K562 (cell line): ENCODE measurements around the gene MYADML2. TPM values are rescaled to one million over a fixed set of nuclear protein-coding genes. Genes with fewer than 3 reads are reported as not detected.

Experiments used
- ATAC-seq: fragments of 200-7000 bp; cut with Tn5 transposase; 3 replicates; pipeline ENCODE4 v1.9.1; 2020; ENCODE audit warnings: moderate library complexity
- BruUV-seq: library from RNA; stranded (reverse); fragments of 400-500 nt; replicated peaks from 2 replicates; lab custom pipeline; 2021; lab: Mats Ljungman, UMichigan
- CTCF ChIA-PET: fragments of 300-600 bp; formaldehyde crosslinking; extraction: SDS; loops from one replicate; lab custom pipeline; 2021; ENCODE audit warnings: low intra/inter-chr PET ratio; lab: Yijun Ruan, JAX
- POLR2A ChIA-PET: fragments of 300-600, 350-650 bp; sonication (Branson Sonifier 250); formaldehyde crosslinking; extraction: SDS; loops from one replicate; lab custom pipeline; 2021; ENCODE audit warnings: antibody characterized with exemption, inconsistent platforms; lab: Yijun Ruan, JAX
- DNase-seq, 4 experiments: peaks; one replicate each; pipeline versions ENCODE4 v3.0.0 to v3.0.0-alpha.2; 2011 to 2018; ENCODE audit warnings: low spot score in 3 of 4, mixed read lengths in 3 of 4; ENCODE audit errors: extremely low read depth in 1 of 4
- FAIRE-seq: peaks from 2 replicates; lab custom pipeline; 2011; peaks lifted over from hg19 to GRCh38; lab: Jason Lieb, UNC
- H2AFZ ChIP-seq: 2 replicates; pipeline ENCODE4 v1.6.0; 2011; ENCODE audit warnings: low read depth, low read length, control low read depth, inconsistent platforms
- H3K27ac ChIP-seq: fragments of 200-600 bp; 3 replicates; pipeline ENCODE4 v1.8.0; 2011; ENCODE audit warnings: low read depth, mild to moderate bottlenecking, control low read depth, inconsistent platforms, low read length, moderate library complexity, mixed read lengths; ENCODE audit errors: extremely low read depth
- H3K27me3 ChIP-seq, 2 experiments: fragments of 300-600 bp in 1 of 2; 2 replicates in 1 of 2; 3 replicates in 1 of 2; pipeline versions ENCODE4 v1.6.0 to v1.8.0; 2011; ENCODE audit warnings: inconsistent platforms in 2 of 2, low read length in 2 of 2, mild to moderate bottlenecking in 1 of 2, mixed read lengths in 1 of 2, moderate library complexity in 1 of 2; ENCODE audit not compliant: control insufficient read depth in 2 of 2, insufficient read depth in 2 of 2
- H3K36me3 ChIP-seq: fragments of 300-600 bp; 3 replicates; pipeline ENCODE4 v1.8.0; 2011; ENCODE audit warnings: mild to moderate bottlenecking, low read length, inconsistent platforms; ENCODE audit not compliant: control insufficient read depth, insufficient read depth
- H3K4me1 ChIP-seq, 2 experiments: fragments of 200-600 bp in 1 of 2; replicated peaks in 1 of 2; 2 replicates in 1 of 2; 3 replicates in 1 of 2; pipeline versions ENCODE4 v1.5.1 to v1.8.0; 2011; ENCODE audit warnings: inconsistent platforms in 2 of 2, low read length in 2 of 2, mild to moderate bottlenecking in 1 of 2, mixed read lengths in 1 of 2, moderate library complexity in 1 of 2; ENCODE audit not compliant: control insufficient read depth in 2 of 2, insufficient read depth in 2 of 2
- H3K4me2 ChIP-seq: 2 replicates; pipeline ENCODE4 v1.6.1; 2011; ENCODE audit warnings: low read length, control low read depth, inconsistent platforms, mixed read lengths; ENCODE audit not compliant: insufficient read depth
- H3K4me3 ChIP-seq: fragments of 200-600 bp; sonication (generic), shearing (Covaris generic); 2 replicates; pipeline ENCODE4 v1.5.1; 2016; ENCODE audit warnings: control low read depth, inconsistent platforms
- H3K79me2 ChIP-seq: fragments of 200-600 bp; 3 replicates; pipeline ENCODE4 v1.8.0; 2011; ENCODE audit warnings: low read length, inconsistent platforms; ENCODE audit not compliant: control insufficient read depth, insufficient read depth
- H3K9ac ChIP-seq, 2 experiments: 2 replicates each; pipeline versions ENCODE4 v1.6.0 to v1.6.1; 2011; ENCODE audit warnings: low read depth in 2 of 2, low read length in 2 of 2, control low read depth in 1 of 2, inconsistent platforms in 1 of 2, mild to moderate bottlenecking in 1 of 2, mixed read lengths in 1 of 2; ENCODE audit not compliant: insufficient read depth in 1 of 2
- H3K9me1 ChIP-seq: one replicate; pipeline ENCODE4 v1.6.0; 2011; ENCODE audit warnings: inconsistent platforms, mild to moderate bottlenecking, low read length, moderate library complexity; ENCODE audit not compliant: control insufficient read depth, insufficient read depth
- H3K9me3 ChIP-seq: replicated peaks from 2 replicates; pipeline ENCODE4 v1.5.1; 2011; ENCODE audit warnings: low read depth, low read length, inconsistent platforms; ENCODE audit not compliant: control insufficient read depth, insufficient read depth
- H4K20me1 ChIP-seq: replicated peaks from 2 replicates; pipeline ENCODE4 v1.6.1; 2011; ENCODE audit warnings: low read length, inconsistent platforms, mixed read lengths; ENCODE audit not compliant: control insufficient read depth, insufficient read depth
- ARID4B ChIP-seq: sonication (generic); formaldehyde crosslinking; IDR thresholded peaks from 2 replicates; pipeline ENCODE4 v1.8.0; 2022; ENCODE audit warnings: mild to moderate bottlenecking, missing genetic modification reagents
- CBFA2T2 ChIP-seq: fragments of 450-650 bp; conservative IDR thresholded peaks from 2 replicates; pipeline ENCODE4 v1.6.1; 2017; ENCODE audit warnings: mild to moderate bottlenecking
- COPS2 ChIP-seq: fragments of 450-650 bp; conservative IDR thresholded peaks from 2 replicates; pipeline ENCODE4 v1.6.1; 2016; ENCODE audit warnings: mild to moderate bottlenecking, moderate library complexity
- DNMT1 ChIP-seq: fragments of 450-650 bp; IDR thresholded peaks from 2 replicates; pipeline ENCODE4 v1.6.1; 2016; ENCODE audit warnings: antibody characterized with exemption, mild to moderate bottlenecking
- HMG20B ChIP-seq: fragments of 250-450 bp; sonication (Bioruptor Pico); IDR thresholded peaks from 2 replicates; pipeline ENCODE4 v1.5.0; 2021; ENCODE audit warnings: mild to moderate bottlenecking
- PCBP1 ChIP-seq: fragments of 200-400 bp; formaldehyde crosslinking; IDR thresholded peaks from 2 replicates; pipeline ENCODE4 v1.6.1; 2018; ENCODE audit warnings: mild to moderate bottlenecking, low read depth, low read length; ENCODE audit not compliant: poor library complexity, severe bottlenecking
- PTBP1 ChIP-seq: fragments of 200-400 bp; formaldehyde crosslinking; IDR thresholded peaks from 2 replicates; pipeline ENCODE4 v1.6.1; 2017; ENCODE audit warnings: low read depth, low read length
- RBBP5 ChIP-seq: fragments of 200-600 bp; sonication (generic); IDR thresholded peaks from 2 replicates; pipeline ENCODE4 v1.6.1; 2012; ENCODE audit warnings: borderline replicate concordance, mild to moderate bottlenecking, low read length, control low read depth, inconsistent platforms; ENCODE audit not compliant: insufficient read depth, poor library complexity, severe bottlenecking
- SIX5 ChIP-seq, 2 experiments: IDR thresholded peaks; 2 replicates each; pipeline ENCODE4 v1.6.1; 2011; ENCODE audit warnings: low read length in 2 of 2, borderline replicate concordance in 1 of 2, low read depth in 1 of 2, mild to moderate bottlenecking in 1 of 2, moderate library complexity in 1 of 2; ENCODE audit not compliant: insufficient read depth in 1 of 2
- TRIM24 ChIP-seq, 2 experiments: fragments of 450-650 bp; IDR thresholded peaks; 2 replicates each; pipeline ENCODE4 v1.6.1; 2016
- ZBED1 ChIP-seq: IDR thresholded peaks from 2 replicates; pipeline ENCODE4 v1.6.1; 2014
- ZBTB33 ChIP-seq: sonication (generic); formaldehyde crosslinking; IDR thresholded peaks from 2 replicates; pipeline ENCODE4 v1.8.1; 2023; ENCODE audit warnings: mild to moderate bottlenecking, missing genetic modification reagents
- ZKSCAN8 ChIP-seq: fragments of 200-800 bp; sonication (Bioruptor generic); IDR thresholded peaks from 2 replicates; pipeline ENCODE4 v1.6.1; 2016; ENCODE audit warnings: missing genetic modification characterization, missing compliant biosample characterization
- ZNF449 ChIP-seq: fragments of 250-450 bp; sonication (Bioruptor Pico); IDR thresholded peaks from 2 replicates; pipeline ENCODE4 v1.8.0; 2022; ENCODE audit warnings: moderate library complexity, mild to moderate bottlenecking, inconsistent platforms
- WGBS: fragments of 100-300 bp; shearing (Covaris generic); methylation state at CpG from one replicate; pipeline ENCODE4 v1.1.6; 2016; ENCODE audit warnings: low coverage, mixed read lengths; ENCODE audit not compliant: insufficient coverage; ENCODE audit errors: missing lambda C conversion rate; 5-methylcytosine and 5-hydroxymethylcytosine counted together
- in situ Hi-C: fragments of 300-500 bp; cut with MboI; formaldehyde crosslinking; loops from 4 replicates; pipeline ENCODE4 v1.15.0; 2018; ENCODE audit warnings: inconsistent platforms, mixed read lengths
- intact Hi-C: fragments of 100-400 bp; cut with micrococcal nuclease; formaldehyde crosslinking; loops from 2 replicates; pipeline ENCODE4 v1.14.2; 2022
- polyA plus RNA-seq, 8 experiments: library from polyadenylated mRNA; depleted of rRNA in 4 of 8; stranded (reverse) in 5 of 8; unstranded in 3 of 8; fragments of >200 nt; fragmentation: Nextera tagmentation in 2 of 8; fragmentation: Illumina TruSeq in 1 of 8; extraction: Ambion mirVana in 2 of 8; extraction: Trizol in 1 of 8; gene quantifications; 2 replicates each; pipeline versions ENCODE4 v1.2.1 to v1.2.3, GENCODE V29; 2011 to 2014; ENCODE audit warnings: inconsistent platforms in 1 of 8, missing spikeins in 1 of 8
- total RNA-seq, 7 experiments: library from RNA; depleted of rRNA in 6 of 7; stranded (reverse); fragments of >200 nt in 6 of 7; fragmentation: Illumina TruSeq in 2 of 7; extraction: Trizol in 2 of 7; gene quantifications; 2 replicates each; pipeline versions ENCODE4 v1.2.1 to v1.2.3, GENCODE V29; 2011 to 2021; ENCODE audit warnings: low replicate concordance in 1 of 7

Gene MYADML2
- total and polyA plus RNA-seq, 9 of the 15 experiments (the other 6 are each of a cell fraction or from before 2014, with no cell fraction given) = not detected

GRCh38 chr17:81977211-81977808 lies 30.3 kb upstream of the MYADML2 start, which contains the start of gene ASPSCR1:
Gene ASPSCR1, plus strand, starts transcription at chr17:81977629. Its CDS starts 18 bp downstream, at chr17:81977647.
- H2AFZ ChIP-seq = peak within 1 kb of the TSS; percentile 91
- H4K20me1 ChIP-seq = no peaks in the 10 kb centered on the region
- FAIRE-seq (peak; percentile 68), DNase-seq (peak; percentile 87 to 92 (median 91)), ATAC-seq (peak; percentile 91)
- intact Hi-C loops (loop anchor here (5.0 kb wide), 1 partner anchor 45 kb away; the partner anchor contains the start of genes CENPX and LRRC45), in situ Hi-C loops (no loop called here)
- H3K4me2 ChIP-seq = peak within 1 kb of the TSS; percentile 98
- ChIA-PET POLR2A (interaction anchor here (0.6 to 1.0 kb wide), 5 partner anchors 18 to 833 kb away, joined by 3 to 5 read pairs (median 4); partner anchors contain the start of genes CENPX and LRRC45), CTCF (interaction anchor here (1.0 kb wide), 1 partner anchor 16 kb away, joined by 8 read pairs; the partner anchor contains the start of gene NOTUM)
- peak within 1 kb of the TSS; percentile 88 for H3K4me3 ChIP-seq
- H3K27me3 ChIP-seq = no peaks in the 10 kb centered on the region
- WGBS = 2% methylated on average over 40 of the region's 76 CpGs
- peaks cover 18% of the 10 kb centered on the region; the same call in 1 of the 3 replicates for H3K36me3 ChIP-seq
- no TSS peak for BruUV-seq
- H3K27ac ChIP-seq = peak within 1 kb of the TSS; percentile 98
- no peaks in the 10 kb centered on the region for H3K9me3 ChIP-seq
- H3K79me2 ChIP-seq = peaks cover 16% of the 10 kb centered on the region; the same call in 2 of the 3 replicates
- no peaks in the 10 kb centered on the region for H3K9me1 ChIP-seq
- H3K9ac ChIP-seq = peak within 1 kb of the TSS; percentile 95 to 100
- peaks cover 23 to 27% of the 10 kb centered on the region in 2 experiments for H3K4me1 ChIP-seq
- peak; percentile 39; the same call in 1 of the 2 replicates for TF ChIP-seq ZBTB33
- TF ChIP-seq ZNF449 = no peak
- TF ChIP-seq ZBED1 = no peak; the same call in 1 of the 2 replicates
- TF ChIP-seq CBFA2T2 = peak; percentile 50
- no peak for TF ChIP-seq DNMT1
- no peak for TF ChIP-seq PTBP1
- TF ChIP-seq ZKSCAN8 (CRISPR knock-in tag) = no peak
- no peak for TF ChIP-seq TRIM24 (IDR thresholded peaks at IDR 0.05)
- peak; percentile 99 for TF ChIP-seq RBBP5
- peak; percentile 87 for TF ChIP-seq PCBP1
- TF ChIP-seq COPS2 = no peak
- peak; percentile 87 for TF ChIP-seq ARID4B (CRISPR knock-in tag)
- 0 out of 4 replicates have a peak, but pooled peaks have one; percentile 12 to 27 for TF ChIP-seq SIX5 (IDR thresholded peaks at IDR 0.05; ENCODE audit: borderline replicate concordance in 1 of 2, insufficient read depth in 1 of 2, low read depth in 1 of 2, low read length in 2 of 2)
- TF ChIP-seq HMG20B (CRISPR knock-in tag) = no peak
